ENCODE data around the gene MAEL. TPM values are rescaled to one million over a fixed set of nuclear protein-coding genes. Genes with fewer than 3 reads are reported as not detected.
A peak's percentile ranks its signal among the peaks of the same experiment; 100 is the strongest.

Gene MAEL
- total and polyA plus RNA-seq, 2 of the 8 experiments (the other 6 are each of a cell fraction or from before 2014, with no cell fraction given), result 0.03 TPM; not detected in 1

- H4K20me1 ChIP-seq (replicated peaks in 1 of 2; ENCODE audit: control insufficient read depth in 1 of 2, insufficient read depth in 2 of 2, low read length in 2 of 2), result peaks cover 0 to 7% of the 10 kb centered on the region in 2 experiments
- FAIRE-seq (no peak), DNase-seq (ENCODE audit: low read depth in 1 of 2, low spot score in 2 of 2) (peak in 1 of 2 experiments; percentile 30)
- H2BK120ac ChIP-seq (replicated peaks; ENCODE audit: low read depth, low read length), result no peak overlapping the region
- H3K23me2 ChIP-seq (ENCODE audit: low read depth, low read length), result peaks cover 8% of the 10 kb centered on the region
- H3K4ac ChIP-seq (replicated peaks; ENCODE audit: insufficient read length, low read depth, low read length), result no peak overlapping the region
- no peaks in the 10 kb centered on the region for H3K27me3 ChIP-seq (replicated peaks in 1 of 4; ENCODE audit: control insufficient read depth in 3 of 4, extremely low read depth in 1 of 4, insufficient read depth in 3 of 4, low read length in 3 of 4)
- no peak overlapping the region for H2BK15ac ChIP-seq (ENCODE audit: low read length)
- ChIA-PET CTCF (ENCODE audit: partially characterized antibody) (interaction anchor here (0.7 to 18.6 kb wide), 34 partner anchors 8 to 472 kb away, joined by 3 to 874 read pairs (median 4); partner anchors contain the start of genes ILDR2, POGK, POU2F1 and STYXL2), POLR2A (ENCODE audit: partially characterized antibody) (interaction anchor here (0.8 to 3.4 kb wide), 5 partner anchors 105 to 369 kb away, joined by 3 to 20 read pairs (median 3); partner anchors contain the start of gene POU2F1)
- 85% methylated on average over 3 of the region's 3 CpGs; no CpG with 5 or more reads in 1 of the 2 experiments for WGBS, 2 experiments (ENCODE audit: extremely low coverage in 1 of 2, insufficient coverage in 1 of 2, insufficient read length in 1 of 2, insufficient replicate concordance in 2 of 2, low coverage in 1 of 2, low lambda C conversion rate in 2 of 2, missing lambda C conversion rate in 1 of 2)
- no peak overlapping the region for H4K91ac ChIP-seq (replicated peaks; ENCODE audit: insufficient read length, low read length)
- no peak overlapping the region for H3K27ac ChIP-seq (ENCODE audit: low read depth, low read length)
- H3K9me3 ChIP-seq (ENCODE audit: insufficient read depth in 2 of 2, low read depth in 1 of 2, low read length in 1 of 2), result no peaks in the 10 kb centered on the region
- no peak overlapping the region for H3K14ac ChIP-seq (ENCODE audit: insufficient read length)
- H2BK20ac ChIP-seq (ENCODE audit: low read length), result no peak overlapping the region
- H3K4me1 ChIP-seq (replicated peaks in 1 of 4; ENCODE audit: control insufficient read depth in 3 of 4, insufficient read depth in 4 of 4, low read length in 3 of 4), result peaks cover 0 to 8% (median 2%) of the 10 kb centered on the region in 4 experiments; a peak in 4 of 7 replicates
- H3K18ac ChIP-seq (ENCODE audit: extremely low read depth, low read length), result no peak overlapping the region
- no peak overlapping the region for H3K9ac ChIP-seq (replicated peaks in 1 of 4; ENCODE audit: extremely low read depth in 1 of 4, low read depth in 3 of 4, low read length in 3 of 4)
- no peak overlapping the region for H2AK5ac ChIP-seq (ENCODE audit: low read depth, low read length)
- H2AFZ ChIP-seq (ENCODE audit: low read length), result no peak overlapping the region
- no peak overlapping the region for H2BK12ac ChIP-seq (ENCODE audit: low read depth, low read length)
- no peaks in the 10 kb centered on the region for H3K79me1 ChIP-seq (ENCODE audit: low read depth, low read length)
- H2BK5ac ChIP-seq (ENCODE audit: low read depth, low read length), result no peak overlapping the region
- no peak overlapping the region for H3K23ac ChIP-seq (ENCODE audit: insufficient read length)
- no peak overlapping the region for H3K56ac ChIP-seq (replicated peaks; ENCODE audit: insufficient read length, low read depth, low read length)
- H3K36me3 ChIP-seq (ENCODE audit: control insufficient read depth in 2 of 4, insufficient read depth in 4 of 4, low read length in 3 of 4), result no peaks in the 10 kb centered on the region
- H3K79me2 ChIP-seq (ENCODE audit: control insufficient read depth in 1 of 2, insufficient read depth in 2 of 2, low read length in 2 of 2), result no peaks in the 10 kb centered on the region
- no peak overlapping the region for H4K8ac ChIP-seq (ENCODE audit: extremely low read depth, insufficient read depth, low read length)
- no peak overlapping the region for H4K5ac ChIP-seq (ENCODE audit: insufficient read length, low read depth, low read length)
- H3K4me3 ChIP-seq (ENCODE audit: extremely low read depth in 1 of 4, insufficient read depth in 2 of 4, low read depth in 3 of 4, low read length in 4 of 4), result no peak overlapping the region
- no peak overlapping the region for H3K4me2 ChIP-seq (ENCODE audit: insufficient read depth in 1 of 2, low read depth in 2 of 2, low read length in 2 of 2)
- TF ChIP-seq TEAD4 (IDR thresholded peaks at IDR 0.05; ENCODE audit: low read depth, low read length), result no peak
- no peak for TF ChIP-seq BACH1 (IDR thresholded peaks at IDR 0.05; ENCODE audit: low read length)
- no peak for TF ChIP-seq CHD1 (IDR thresholded peaks at IDR 0.05; ENCODE audit: low read depth, low read length)
- TF ChIP-seq NANOG (IDR thresholded peaks at IDR 0.05; ENCODE audit: insufficient read depth, low read depth, low read length, poor library complexity, severe bottlenecking), result no peak
- TF ChIP-seq SRF (IDR thresholded peaks at IDR 0.05; ENCODE audit: low read depth, low read length), result no peak
- TF ChIP-seq GTF2F1 (IDR thresholded peaks at IDR 0.05; ENCODE audit: borderline replicate concordance, low read depth, low read length), result no peak
- TF ChIP-seq BCL11A (IDR thresholded peaks at IDR 0.05; ENCODE audit: low read depth in 2 of 2, low read length in 2 of 2), result no peak
- no peak for TF ChIP-seq HDAC6 (IDR thresholded peaks at IDR 0.05; ENCODE audit: low read depth, low read length)
- no peak for TF ChIP-seq TAF1 (IDR thresholded peaks at IDR 0.05; ENCODE audit: low read depth, low read length)
- TF ChIP-seq JUND (IDR thresholded peaks at IDR 0.05; ENCODE audit: low read length), result no peak
- TF ChIP-seq FOSL1 (IDR thresholded peaks at IDR 0.05; ENCODE audit: insufficient read depth, low read depth, low read length), result no peak
- TF ChIP-seq MAFK (IDR thresholded peaks at IDR 0.05; ENCODE audit: low read depth, low read length), result no peak
- TF ChIP-seq BRCA1 (IDR thresholded peaks at IDR 0.05; ENCODE audit: low read depth, low read length), result no peak
- TF ChIP-seq SUZ12 (IDR thresholded peaks at IDR 0.05; ENCODE audit: low read length), result no peak
- no peak for TF ChIP-seq RAD21 (IDR thresholded peaks at IDR 0.05 in 1 of 2, conservative IDR thresholded peaks at IDR 0.05 in 1 of 2; ENCODE audit: low read depth in 2 of 2, low read length in 2 of 2)
Observed at GRCh38 chr1:167061073-167061464, 72.0 kb downstream of the MAEL start.

All from H1 (cell line).